Keratinocyte (primary cell): ENCODE measurements around the gene NIPBL. TPM values are rescaled to one million over a fixed set of nuclear protein-coding genes. Genes with fewer than 3 reads are reported as not detected.

Source experiments
- DNase-seq: peaks from one replicate; pipeline ENCODE4 v3.0.0-alpha.2; 2011; ENCODE audit warnings: low read depth, missing footprints, low spot score
- FAIRE-seq: peaks from 2 replicates; lab custom pipeline; 2011; peaks lifted over from hg19 to GRCh38; lab: Jason Lieb, UNC
- H2AFZ ChIP-seq: 2 replicates; pipeline ENCODE4 v1.6.0; 2012; ENCODE audit warnings: low read length, control low read depth, inconsistent platforms; ENCODE audit not compliant: control insufficient read depth
- H3K27ac ChIP-seq: 2 replicates; pipeline ENCODE4 v1.5.1; 2011; ENCODE audit warnings: low read length; ENCODE audit not compliant: control insufficient read depth, insufficient read depth
- H3K27me3 ChIP-seq: 3 replicates; pipeline ENCODE4 v1.6.0; 2011; ENCODE audit warnings: low read length; ENCODE audit not compliant: control insufficient read depth, insufficient read depth; ENCODE audit errors: extremely low read depth
- H3K36me3 ChIP-seq, 2 experiments: 2 replicates in 1 of 2; 3 replicates in 1 of 2; pipeline ENCODE4 v1.5.1; 2011; ENCODE audit warnings: low read length in 2 of 2, mild to moderate bottlenecking in 1 of 2; ENCODE audit not compliant: control insufficient read depth in 2 of 2, insufficient read depth in 2 of 2; ENCODE audit errors: extremely low read depth in 1 of 2
- H3K4me1 ChIP-seq: 3 replicates; pipeline ENCODE4 v1.5.1; 2011; ENCODE audit warnings: low read length; ENCODE audit not compliant: control insufficient read depth, insufficient read depth; ENCODE audit errors: extremely low read depth
- H3K4me2 ChIP-seq: 3 replicates; pipeline ENCODE4 v1.6.0; 2011; ENCODE audit warnings: low read depth, low read length; ENCODE audit not compliant: control insufficient read depth, insufficient read depth; ENCODE audit errors: extremely low read depth
- H3K4me3 ChIP-seq, 3 experiments: fragments of 200-600 bp in 1 of 3; sonication (generic) in 1 of 3; 2 replicates in 2 of 3; 3 replicates in 1 of 3; pipeline ENCODE4 v1.5.1; 2011 to 2016; ENCODE audit warnings: low read length in 3 of 3, mild to moderate bottlenecking in 3 of 3, control low read depth in 2 of 3, inconsistent platforms in 1 of 3, low read depth in 1 of 3, mixed read lengths in 1 of 3, mixed run types in 1 of 3, moderate library complexity in 1 of 3; ENCODE audit not compliant: control insufficient read depth in 2 of 3, insufficient read depth in 2 of 3; ENCODE audit errors: extremely low read depth in 1 of 3
- H3K79me2 ChIP-seq: 2 replicates; pipeline ENCODE4 v1.6.0; 2012; ENCODE audit warnings: low read length; ENCODE audit not compliant: control insufficient read depth, insufficient read depth
- H3K9ac ChIP-seq: 3 replicates; pipeline ENCODE4 v1.6.0; 2011; ENCODE audit warnings: low read length; ENCODE audit not compliant: control insufficient read depth, insufficient read depth; ENCODE audit errors: extremely low read depth
- H3K9me1 ChIP-seq: 3 replicates; pipeline ENCODE4 v1.6.0; 2011; ENCODE audit warnings: low read length; ENCODE audit not compliant: control insufficient read depth, insufficient read depth; ENCODE audit errors: extremely low read depth
- H3K9me3 ChIP-seq: 2 replicates; pipeline ENCODE4 v1.5.1; 2012; ENCODE audit warnings: low read depth, low read length; ENCODE audit not compliant: control insufficient read depth
- H4K20me1 ChIP-seq: 3 replicates; pipeline ENCODE4 v1.6.0; 2011; ENCODE audit warnings: low read length; ENCODE audit not compliant: control insufficient read depth, insufficient read depth; ENCODE audit errors: extremely low read depth
- EZH2 ChIP-seq: IDR thresholded peaks from one replicate; pipeline ENCODE4 v1.6.1; 2012; ENCODE audit warnings: inconsistent platforms, mild to moderate bottlenecking, low read length, moderate library complexity
- dilution Hi-C: fragments of 300-500 bp; cut with MboI; formaldehyde crosslinking; loops from one replicate; pipeline ENCODE4 v1.7.0; 2020; ENCODE audit warnings: low sequenced_read_pairs; ENCODE audit not compliant: extremely low pct_ligation_motif_present
- polyA plus RNA-seq, 5 experiments: library from polyadenylated mRNA; depleted of rRNA in 3 of 5; stranded (reverse) in 3 of 5; stranded (forward) in 1 of 5; unstranded in 1 of 5; fragments of >200 nt; gene quantifications; 1 replicate in 1 of 5; 2 replicates in 3 of 5; 3 replicates in 1 of 5; pipeline versions ENCODE4 v1.2.1 to v1.2.3, GENCODE V29; 2011 to 2012; ENCODE audit warnings: missing spikeins in 2 of 5, low read depth in 1 of 5, low replicate concordance in 1 of 5
- TF ChIP-seq, protein P1 (sequence below), 3 experiments: IDR thresholded peaks in 1 of 3; conservative IDR thresholded peaks in 1 of 3; optimal IDR thresholded peaks in 1 of 3; 2 replicates in 2 of 3; 3 replicates in 1 of 3; pipeline versions ENCODE3 to v1.5.1; 2011; ENCODE audit warnings: low read length in 3 of 3, mild to moderate bottlenecking in 3 of 3, moderate library complexity in 2 of 3, control low read depth in 1 of 3, inconsistent platforms in 1 of 3; ENCODE audit not compliant: insufficient read depth in 2 of 3; ENCODE audit errors: extremely low read depth in 1 of 3

The NIPBL gene
- polyA plus RNA-seq, 1 donor (not counting 4 experiments of a cell fraction or from before 2014, with no cell fraction given): 23.4 TPM

DNA sequence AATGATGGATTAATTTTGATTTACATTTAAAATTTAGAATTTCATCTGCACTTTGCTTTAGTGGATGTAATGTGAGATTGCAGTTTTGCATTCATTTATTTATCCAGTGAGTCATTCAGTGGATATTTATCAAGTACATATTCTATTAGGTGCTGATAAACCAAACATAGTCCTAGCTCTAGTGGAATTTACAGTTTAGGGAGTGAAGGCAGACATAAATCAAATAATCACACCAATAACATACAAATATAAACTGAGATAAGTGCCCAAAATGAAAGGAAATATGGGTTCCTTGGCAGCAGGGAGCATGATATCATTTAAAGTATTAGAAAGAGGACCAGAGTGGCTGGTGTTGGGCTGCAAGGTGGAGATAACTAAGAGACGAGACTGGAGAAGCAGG lies 14.7 kb upstream of the NIPBL start:
- dilution Hi-C loops: no loop called here
- no peaks in the 10 kb centered on the region for H3K9me3 ChIP-seq
- no peak for TF ChIP-seq EZH2
- TF ChIP-seq, protein P1, sequence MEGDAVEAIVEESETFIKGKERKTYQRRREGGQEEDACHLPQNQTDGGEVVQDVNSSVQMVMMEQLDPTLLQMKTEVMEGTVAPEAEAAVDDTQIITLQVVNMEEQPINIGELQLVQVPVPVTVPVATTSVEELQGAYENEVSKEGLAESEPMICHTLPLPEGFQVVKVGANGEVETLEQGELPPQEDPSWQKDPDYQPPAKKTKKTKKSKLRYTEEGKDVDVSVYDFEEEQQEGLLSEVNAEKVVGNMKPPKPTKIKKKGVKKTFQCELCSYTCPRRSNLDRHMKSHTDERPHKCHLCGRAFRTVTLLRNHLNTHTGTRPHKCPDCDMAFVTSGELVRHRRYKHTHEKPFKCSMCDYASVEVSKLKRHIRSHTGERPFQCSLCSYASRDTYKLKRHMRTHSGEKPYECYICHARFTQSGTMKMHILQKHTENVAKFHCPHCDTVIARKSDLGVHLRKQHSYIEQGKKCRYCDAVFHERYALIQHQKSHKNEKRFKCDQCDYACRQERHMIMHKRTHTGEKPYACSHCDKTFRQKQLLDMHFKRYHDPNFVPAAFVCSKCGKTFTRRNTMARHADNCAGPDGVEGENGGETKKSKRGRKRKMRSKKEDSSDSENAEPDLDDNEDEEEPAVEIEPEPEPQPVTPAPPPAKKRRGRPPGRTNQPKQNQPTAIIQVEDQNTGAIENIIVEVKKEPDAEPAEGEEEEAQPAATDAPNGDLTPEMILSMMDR (optimal IDR thresholded peaks at IDR 0.05 in 1 of 3, IDR thresholded peaks at IDR 0.05 in 1 of 3, conservative IDR thresholded peaks at IDR 0.05 in 1 of 3; ENCODE audit: extremely low read depth in 1 of 3, insufficient read depth in 2 of 3, low read length in 3 of 3): no peak
- H3K9me1 ChIP-seq: no peaks in the 10 kb centered on the region
- FAIRE-seq (no peak), DNase-seq (no peak)
- H3K36me3 ChIP-seq: no peaks in the 10 kb centered on the region
- no peak overlapping the region for H3K27ac ChIP-seq
- no peaks in the 10 kb centered on the region for H3K4me1 ChIP-seq
- no peak overlapping the region for H3K4me2 ChIP-seq
- H3K27me3 ChIP-seq: no peaks in the 10 kb centered on the region
- no peak overlapping the region for H2AFZ ChIP-seq
- no peaks in the 10 kb centered on the region for H3K79me2 ChIP-seq
- no peaks in the 10 kb centered on the region for H4K20me1 ChIP-seq
- no peak overlapping the region for H3K4me3 ChIP-seq
- no peak overlapping the region for H3K9ac ChIP-seq

DNA sequence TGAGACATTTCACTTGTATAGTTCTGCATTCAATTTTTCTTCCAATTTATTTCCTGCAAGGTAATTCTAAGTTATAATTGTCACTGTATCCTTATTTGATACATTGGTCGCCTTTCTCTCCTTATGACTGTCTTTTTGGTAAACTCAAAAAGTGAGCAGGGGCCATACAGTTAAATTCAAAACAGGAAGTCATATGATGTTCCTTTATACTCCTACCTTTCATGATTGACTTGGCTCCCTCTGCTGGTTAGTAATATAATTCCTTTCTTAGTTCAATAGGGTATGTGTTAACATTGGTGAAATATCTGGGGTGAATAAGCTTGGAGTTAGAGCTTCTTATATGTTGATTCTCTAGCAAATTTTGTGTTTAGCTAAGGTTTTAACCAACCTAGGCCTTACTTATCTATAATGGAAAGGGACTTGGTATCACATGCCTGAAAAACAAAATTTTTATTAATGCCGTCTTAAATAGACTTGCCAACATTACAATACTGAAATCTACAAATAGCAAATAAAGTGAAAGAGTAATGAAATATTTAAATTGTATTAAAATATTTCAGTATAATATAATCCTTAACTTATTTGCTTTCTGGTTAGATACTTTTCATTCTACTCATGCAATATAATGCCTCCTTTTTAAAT lies 6.0 kb upstream of the NIPBL start:
- Histone ChIP-seq H3K9me3 (no peaks in the 10 kb centered on the region), H2AFZ (no peak overlapping the region), H3K27me3 (no peaks in the 10 kb centered on the region), H4K20me1 (no peaks in the 10 kb centered on the region), H3K9ac (no peak overlapping the region), H3K4me3 (no peak overlapping the region), H3K36me3 (no peaks in the 10 kb centered on the region), H3K27ac (no peak overlapping the region), H3K4me2 (no peak overlapping the region), H3K9me1 (no peaks in the 10 kb centered on the region), H3K4me1 (peaks cover 6% of the 10 kb centered on the region), H3K79me2 (peaks cover 45% of the 10 kb centered on the region)
- dilution Hi-C loops: no loop called here
- DNase-seq (no peak), FAIRE-seq (peak; percentile 58)
- TF ChIP-seq, protein P1 (optimal IDR thresholded peaks at IDR 0.05 in 1 of 3, IDR thresholded peaks at IDR 0.05 in 1 of 3, conservative IDR thresholded peaks at IDR 0.05 in 1 of 3; ENCODE audit: extremely low read depth in 1 of 3, insufficient read depth in 2 of 3, low read length in 3 of 3): peak in 2 of 3 experiments; percentile 32 to 60
- TF ChIP-seq EZH2: no peak
